ENCODE measurements around the gene TMEM150C.

Gene TMEM150C

DNA sequence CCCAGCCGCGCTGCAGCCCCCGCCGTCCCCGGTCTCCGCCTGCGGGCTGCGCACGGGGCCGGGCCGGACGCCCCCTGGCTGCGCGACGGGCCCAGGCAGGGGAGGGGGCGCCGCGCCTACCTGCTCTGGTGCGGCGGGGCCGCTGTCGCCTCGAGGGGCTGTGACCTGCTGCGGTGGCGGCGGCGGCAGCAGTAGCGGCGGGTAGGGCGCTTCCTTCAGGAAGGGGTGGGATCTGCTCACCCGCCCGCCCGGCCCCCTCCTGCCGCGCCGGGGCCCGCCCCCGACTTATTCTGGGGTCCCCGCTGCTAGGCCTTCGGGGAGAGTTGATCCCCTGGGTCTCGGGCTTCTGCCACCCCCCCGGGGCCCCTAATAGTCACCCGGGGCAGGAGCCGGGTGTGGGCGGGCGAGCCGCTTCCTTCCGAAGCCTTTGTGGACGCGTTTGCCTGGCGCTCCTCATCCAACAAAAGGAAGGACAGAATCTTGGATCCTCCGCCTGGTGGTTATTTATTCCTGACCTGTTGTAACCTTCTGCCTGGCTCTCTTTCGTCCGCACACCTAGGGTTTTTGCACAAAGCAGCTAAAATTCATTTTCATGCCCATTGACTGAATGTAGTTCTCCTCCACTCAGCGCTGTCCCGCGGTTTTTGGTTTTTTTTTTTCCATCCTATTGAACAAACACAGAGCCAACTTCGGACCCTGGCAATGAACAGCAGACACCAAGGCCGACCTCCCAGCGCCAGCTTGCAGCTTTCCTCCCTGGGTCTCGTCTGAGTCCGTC lies at the start of gene TMEM150C:
Gene TMEM150C, minus strand, starts transcription at position 203 of the 778 bp plus-strand sequence. CDS start 57,331 bp downstream, outside the sequence.
- in situ Hi-C loops (cut with MboI; ENCODE audit: low sequenced_read_pairs) = no loop called here

DNA sequence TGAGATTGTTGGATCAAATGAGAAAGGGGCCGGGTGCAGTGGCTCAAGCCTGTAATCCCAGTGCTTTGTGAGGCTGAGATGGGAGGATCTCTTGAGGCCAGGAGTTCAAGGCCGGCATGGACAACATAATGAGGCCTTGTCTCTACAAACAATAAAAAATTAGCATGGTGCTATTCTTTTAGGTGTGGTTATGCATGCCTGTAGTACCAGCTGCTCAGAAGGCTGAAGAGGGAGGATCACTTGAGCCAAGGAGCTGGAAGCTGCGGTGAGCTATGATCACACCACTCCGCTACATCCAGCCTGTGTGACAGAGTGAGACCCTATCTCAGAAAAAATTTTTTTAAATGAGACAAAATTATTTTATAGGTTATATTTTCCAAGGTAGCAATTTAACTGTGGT lies 49.7 kb upstream of the TMEM150C start:
- in situ Hi-C loops (cut with MboI; ENCODE audit: low sequenced_read_pairs) = no loop called here

- in situ Hi-C loops (cut with MboI; ENCODE audit: low sequenced_read_pairs) = no loop called here
Measured at GRCh38 chr4:82610041-82610440, 48.3 kb upstream of the TMEM150C start.

GRCh38 chr4:82606622-82607021 lies 44.8 kb upstream of the TMEM150C start:
- in situ Hi-C loops (cut with MboI; ENCODE audit: low sequenced_read_pairs) = no loop called here

DNA sequence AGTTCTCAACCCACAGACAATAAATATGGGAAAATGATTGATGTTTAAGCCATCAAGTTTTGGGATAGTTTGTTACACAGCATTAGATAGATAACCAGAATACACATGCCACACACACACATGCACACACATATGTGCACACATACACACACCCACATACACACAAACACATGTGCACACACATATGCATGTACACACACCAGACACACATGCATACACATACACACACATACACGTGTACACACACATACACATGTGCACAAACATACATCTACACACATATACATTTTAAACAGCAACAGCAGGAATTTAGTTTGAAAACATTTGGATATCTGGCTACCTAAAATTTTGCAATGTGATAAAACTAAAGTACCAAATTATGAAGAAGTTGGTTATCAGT lies 42.7 kb upstream of the TMEM150C start:
- in situ Hi-C loops (cut with MboI; ENCODE audit: low sequenced_read_pairs) = no loop called here

DNA sequence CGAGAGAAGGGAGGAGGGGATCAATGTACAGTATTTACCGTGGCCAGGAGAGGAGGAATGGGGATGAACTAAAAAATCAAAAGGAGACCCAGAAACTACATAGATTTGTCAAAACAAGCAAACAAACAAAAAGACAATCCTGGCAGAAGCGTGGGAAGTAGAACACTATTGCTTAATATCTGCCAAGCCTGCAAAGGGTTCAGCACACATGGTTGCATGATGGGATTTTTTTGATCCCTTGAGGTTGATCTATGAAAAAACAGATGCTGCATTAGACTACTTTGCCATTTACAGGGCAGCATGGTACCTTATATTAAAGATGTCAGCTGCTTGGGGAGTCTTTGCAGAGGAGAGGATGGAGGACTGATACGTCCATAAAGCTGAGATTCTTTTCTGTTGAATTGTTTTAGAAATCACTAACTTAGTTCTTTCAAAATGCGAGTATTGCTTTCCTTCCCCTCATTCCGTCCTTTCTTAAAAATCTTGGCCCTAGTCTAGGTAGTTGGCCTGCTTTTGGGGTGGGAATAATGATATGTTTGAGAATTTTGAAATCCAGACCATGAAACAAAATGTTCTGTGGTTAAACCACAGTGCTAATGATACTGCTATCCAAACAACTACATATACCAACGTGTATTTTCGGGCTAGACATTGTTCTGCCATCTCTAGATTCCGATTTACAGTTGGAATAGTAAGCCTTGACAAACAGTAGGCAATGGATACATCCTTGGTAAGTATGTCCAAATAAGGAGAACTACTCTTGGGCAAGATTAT lies 39.6 kb upstream of the TMEM150C start:
- in situ Hi-C loops (cut with MboI; ENCODE audit: low sequenced_read_pairs) = no loop called here

GRCh38 chr4:82599336-82599735 lies 37.5 kb upstream of the TMEM150C start:
- in situ Hi-C loops (cut with MboI; ENCODE audit: low sequenced_read_pairs) = no loop called here

GRCh38 chr4:82594456-82594855 lies 32.7 kb upstream of the TMEM150C start:
- in situ Hi-C loops (cut with MboI; ENCODE audit: low sequenced_read_pairs) = no loop called here

DNA sequence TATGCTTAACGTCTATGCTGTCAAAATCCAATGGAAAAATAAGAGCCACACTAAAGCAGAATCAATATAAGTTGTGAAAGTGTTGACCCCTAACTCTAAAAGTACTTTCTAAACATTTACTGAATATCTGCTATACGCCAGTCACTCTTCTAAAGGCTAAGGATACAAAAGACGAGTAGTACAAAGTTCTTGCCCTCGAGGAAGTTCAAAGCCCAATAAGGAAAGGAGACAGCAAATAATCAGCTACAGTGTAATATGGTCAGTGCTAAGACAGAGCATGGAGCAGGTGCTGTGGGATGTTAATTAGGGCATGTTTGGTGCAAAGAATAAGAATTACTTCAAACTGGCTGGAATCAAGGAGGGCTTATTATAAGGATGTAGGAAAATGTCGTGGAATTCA lies 31.6 kb upstream of the TMEM150C start:
- in situ Hi-C loops (cut with MboI; ENCODE audit: low sequenced_read_pairs) = no loop called here

- in situ Hi-C loops (cut with MboI; ENCODE audit: low sequenced_read_pairs) = no loop called here
Measured at GRCh38 chr4:82592639-82593038, 30.9 kb upstream of the TMEM150C start.

GRCh38 chr4:82591592-82591991 lies 29.8 kb upstream of the TMEM150C start:
- in situ Hi-C loops (cut with MboI; ENCODE audit: low sequenced_read_pairs) = no loop called here

DNA sequence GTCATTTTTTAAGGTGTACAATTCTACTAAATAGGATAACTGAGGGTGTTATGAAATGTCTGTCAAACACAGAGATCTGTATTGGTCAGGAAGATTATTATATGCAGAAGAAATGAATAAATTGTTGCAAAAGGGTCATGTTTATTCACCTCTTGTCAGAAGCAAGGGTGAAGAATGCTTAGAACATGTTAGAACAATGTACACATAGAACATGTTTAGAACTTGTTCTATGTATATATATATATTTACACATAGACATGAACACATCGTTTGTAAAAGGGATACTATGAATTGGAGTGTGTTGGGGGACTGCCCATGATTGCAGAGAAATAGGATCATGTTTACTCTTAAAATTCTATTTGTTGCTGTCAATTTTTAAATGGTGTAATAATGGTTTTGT lies 28.0 kb upstream of the TMEM150C start:
- in situ Hi-C loops (cut with MboI; ENCODE audit: low sequenced_read_pairs) = no loop called here

DNA sequence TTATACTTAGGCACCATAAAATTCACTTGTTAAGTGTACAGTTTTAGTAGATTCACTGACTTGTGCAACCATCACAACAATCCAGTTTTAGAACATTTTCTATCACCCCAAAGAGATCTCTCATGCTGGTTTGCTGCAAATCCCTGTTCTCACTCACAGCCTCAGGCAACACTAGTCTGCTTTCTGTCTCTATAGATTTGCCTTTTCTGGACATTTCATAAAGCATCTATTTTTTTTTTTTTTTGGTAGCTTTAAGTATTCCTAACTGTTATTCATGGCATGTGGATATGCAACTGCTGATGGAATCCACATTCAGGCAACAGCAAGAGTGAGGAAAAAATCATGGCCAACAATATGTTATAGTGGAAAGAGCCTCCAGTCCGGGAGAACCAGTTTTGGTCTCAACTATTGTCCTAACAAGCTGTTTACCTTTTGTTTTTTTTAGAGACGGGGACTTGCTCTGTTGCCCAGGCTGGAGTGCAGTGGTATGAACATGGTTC lies 27.0 kb upstream of the TMEM150C start:
- in situ Hi-C loops (cut with MboI; ENCODE audit: low sequenced_read_pairs) = no loop called here

GRCh38 chr4:82587826-82588540 lies 26.2 kb upstream of the TMEM150C start:
- in situ Hi-C loops (cut with MboI; ENCODE audit: low sequenced_read_pairs) = no loop called here

DNA sequence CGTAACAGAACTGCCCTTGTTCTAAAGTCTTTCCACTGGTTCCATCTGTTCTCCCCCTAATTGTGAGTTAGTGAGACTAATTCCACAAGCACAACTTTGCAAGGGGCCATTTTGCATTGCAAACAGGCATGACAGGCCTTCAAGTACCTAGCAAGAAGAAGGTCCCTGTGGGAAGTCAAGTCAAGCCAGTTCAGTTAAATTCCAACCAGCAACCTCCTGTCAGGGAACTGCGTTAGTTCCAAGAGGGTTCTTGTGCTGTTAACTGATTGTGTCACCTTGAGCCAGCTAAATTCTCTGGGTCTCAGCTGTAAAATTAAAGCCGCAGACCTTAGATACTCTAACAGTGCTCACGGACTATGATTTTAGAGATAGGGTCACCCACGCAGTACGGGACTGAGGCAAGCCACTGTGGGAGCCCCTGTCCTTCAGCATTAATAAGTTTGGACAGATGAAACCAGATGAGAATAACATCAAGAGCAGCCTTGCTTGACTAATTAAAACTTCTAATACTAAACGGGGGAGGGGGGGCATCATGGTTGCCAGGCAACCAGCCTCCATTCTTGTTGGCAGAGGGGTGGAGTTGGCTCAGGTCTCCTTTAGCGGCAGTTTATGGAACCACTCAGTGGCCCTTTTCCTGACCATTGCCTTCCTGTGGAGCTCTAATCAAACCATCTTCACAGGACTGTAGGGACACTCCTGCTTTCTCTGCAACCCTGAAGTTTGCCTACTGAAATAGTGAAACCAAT lies 24.1 kb upstream of the TMEM150C start:
- in situ Hi-C loops (cut with MboI; ENCODE audit: low sequenced_read_pairs) = no loop called here

- in situ Hi-C loops (cut with MboI; ENCODE audit: low sequenced_read_pairs) = no loop called here
Measured at GRCh38 chr4:82584931-82585330, 23.1 kb upstream of the TMEM150C start.

DNA sequence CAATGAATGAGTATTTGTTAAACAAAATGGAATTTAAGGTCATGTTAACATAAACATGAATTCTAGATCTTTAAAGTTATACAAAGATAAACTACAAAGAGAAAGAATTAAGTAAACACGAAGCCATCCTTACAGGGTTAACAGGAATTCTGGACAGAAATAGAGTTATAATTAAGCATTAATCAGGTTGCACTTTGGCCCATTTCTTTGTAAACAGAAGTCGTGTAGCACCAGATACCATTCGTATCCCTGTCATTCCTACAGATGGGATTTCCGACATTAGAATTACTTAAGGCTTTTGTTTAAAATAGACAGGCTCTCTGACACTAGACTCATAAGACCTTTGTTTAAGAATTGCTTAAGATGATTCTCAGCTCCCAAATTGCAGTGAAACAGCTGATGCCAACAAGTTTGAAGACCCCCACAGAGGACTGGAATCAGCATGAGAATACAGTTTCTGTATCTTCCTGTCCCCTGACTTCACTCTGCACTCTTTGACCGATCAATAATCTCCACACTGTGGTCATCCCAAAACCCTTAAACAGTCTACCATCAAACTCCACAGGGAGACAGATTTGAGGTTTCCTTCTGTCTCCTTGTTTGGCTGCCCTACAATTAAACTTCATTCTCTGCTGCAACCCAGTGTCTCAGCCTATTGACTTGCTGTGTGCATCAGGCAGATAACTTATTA lies 22.3 kb upstream of the TMEM150C start:
- in situ Hi-C loops (cut with MboI; ENCODE audit: low sequenced_read_pairs) = no loop called here

- in situ Hi-C loops (cut with MboI; ENCODE audit: low sequenced_read_pairs) = no loop called here
Measured at GRCh38 chr4:82579932-82580331, 18.1 kb upstream of the TMEM150C start.

GRCh38 chr4:82578935-82579334 lies 17.1 kb upstream of the TMEM150C start:
- in situ Hi-C loops (cut with MboI; ENCODE audit: low sequenced_read_pairs) = no loop called here

- in situ Hi-C loops (cut with MboI; ENCODE audit: low sequenced_read_pairs) = no loop called here
Measured at GRCh38 chr4:82577451-82577850, 15.7 kb upstream of the TMEM150C start.
